ENCODE measurements around the gene ZFHX2. TPM values are rescaled to one million over a fixed set of nuclear protein-coding genes. Genes with fewer than 3 reads are reported as not detected.

Gene ZFHX2
- total RNA-seq, 1 experiment from 2014 or later = 2.2 TPM

GRCh38 chr14:23470947-23471346 lies 80.6 kb downstream of the ZFHX2 start:
- DNase-seq = no peak
- H3K4me3 ChIP-seq (ENCODE audit: insufficient read depth, low read depth, low read length) = no peak overlapping the region
- H3K36me3 ChIP-seq (replicated peaks; ENCODE audit: control insufficient read depth, insufficient read depth, low read length) = peaks cover 21% of the 10 kb centered on the region
- no peaks in the 10 kb centered on the region for H3K27me3 ChIP-seq (ENCODE audit: control insufficient read depth, insufficient read depth, low read length)

Other genes with a start within 250 kb of the ZFHX2 start
- gene PPP1R3E, start 248.9 kb downstream of the ZFHX2 start, total RNA-seq (2014; rRNA removed; shearing (Covaris generic)) = 1.0 and 2.0 TPM in 2 replicates
- 8.8 and 14.2 TPM in 2 replicates for gene BCL2L2, start 244.9 kb downstream of the ZFHX2 start, total RNA-seq (2014; rRNA removed; shearing (Covaris generic))
- 143 and 174 TPM in 2 replicates for gene PABPN1, start 230.3 kb downstream of the ZFHX2 start, total RNA-seq (2014; rRNA removed; shearing (Covaris generic))
- 32.9 and 37.2 TPM in 2 replicates for gene SLC22A17, start 198.9 kb downstream of the ZFHX2 start, total RNA-seq (2014; rRNA removed; shearing (Covaris generic))
- 23.1 and 24.0 TPM in 2 replicates for gene EFS, start 186.6 kb downstream of the ZFHX2 start, total RNA-seq (2014; rRNA removed; shearing (Covaris generic))
- gene IL25, start 179.0 kb downstream of the ZFHX2 start, total RNA-seq (2014; rRNA removed; shearing (Covaris generic)) = 0.31 TPM in 1 of 2 replicates, not detected in the other
- 0.14 TPM in 1 of 2 replicates, not detected in the other for gene CMTM5, start 174.7 kb downstream of the ZFHX2 start, total RNA-seq (2014; rRNA removed; shearing (Covaris generic))
- gene MYH6, start 143.5 kb downstream of the ZFHX2 start, total RNA-seq (2014; rRNA removed; shearing (Covaris generic)) = 0.03 TPM in 1 of 2 replicates, not detected in the other
- gene MYH7, start 116.1 kb downstream of the ZFHX2 start, total RNA-seq (2014; rRNA removed; shearing (Covaris generic)) = not detected in 2 replicates
- 58.1 and 62.8 TPM in 2 replicates for gene NGDN, start 82.1 kb downstream of the ZFHX2 start, total RNA-seq (2014; rRNA removed; shearing (Covaris generic))
- 12.1 and 14.0 TPM in 2 replicates for gene THTPA, start 4.5 kb upstream of the ZFHX2 start, total RNA-seq (2014; rRNA removed; shearing (Covaris generic))
- 83.3 and 94.9 TPM in 2 replicates for gene AP1G2, start 16.0 kb upstream of the ZFHX2 start, total RNA-seq (2014; rRNA removed; shearing (Covaris generic))
- 1.4 and 2.0 TPM in 2 replicates for gene JPH4, start 27.0 kb upstream of the ZFHX2 start, total RNA-seq (2014; rRNA removed; shearing (Covaris generic))
- 0.74 and 1.1 TPM in 2 replicates for gene DHRS2, start 84.6 kb upstream of the ZFHX2 start, total RNA-seq (2014; rRNA removed; shearing (Covaris generic))